PC-9 (cell line): ENCODE data around the gene ACOXL. TPM values are rescaled to one million over a fixed set of nuclear protein-coding genes. Genes with fewer than 3 reads are reported as not detected.

Experiments
- BruUV-seq: library from RNA; stranded (reverse); fragments of 400-500 nt; replicated peaks from 2 replicates; lab custom pipeline; 2021; lab: Mats Ljungman, UMichigan
- CTCF ChIA-PET: fragments of 300-600 bp; sonication (Branson Sonifier 250); formaldehyde crosslinking; loops from one replicate; lab custom pipeline; 2022; ENCODE audit warnings: antibody characterized with exemption; lab: Charles Lee
- POLR2A ChIA-PET: fragments of 300-600 bp; sonication (Branson Sonifier 250); formaldehyde crosslinking; loops from one replicate; lab custom pipeline; 2022; ENCODE audit warnings: antibody characterized with exemption; ENCODE audit not compliant: unreplicated experiment; lab: Charles Lee
- DNase-seq, 2 experiments: peaks; one replicate each; pipeline versions ENCODE4 v3.0.0 to v3.0.0-alpha.2; 2015 to 2022; ENCODE audit warnings: mixed read lengths in 1 of 2
- H2AFZ ChIP-seq: fragments of 200-600 bp; sonication (generic); 2 replicates; pipeline ENCODE4 v1.8.1; 2017; ENCODE audit warnings: antibody characterized with exemption
- H3F3A ChIP-seq: fragments of 200-600 bp; sonication (generic); 2 replicates; pipeline ENCODE4 v1.8.1; 2017; ENCODE audit warnings: antibody characterized with exemption, mild to moderate bottlenecking, low read depth; ENCODE audit not compliant: insufficient read depth
- H3K27ac ChIP-seq: fragments of 200-600 bp; sonication (generic); 2 replicates; pipeline ENCODE4 v1.6.1; 2016; ENCODE audit warnings: mixed run types
- H3K27me3 ChIP-seq: fragments of 200-600 bp; sonication (generic); 2 replicates; pipeline ENCODE4 v1.6.1; 2016; ENCODE audit warnings: low read depth, mixed run types; ENCODE audit not compliant: insufficient read depth
- H3K36me3 ChIP-seq: fragments of 200-600 bp; sonication (generic); 2 replicates; pipeline ENCODE4 v1.6.1; 2016; ENCODE audit warnings: low read depth, mixed run types
- H3K4me1 ChIP-seq: fragments of 200-600 bp; sonication (generic); replicated peaks from 2 replicates; pipeline ENCODE4 v1.6.1; 2016; ENCODE audit warnings: mixed run types; ENCODE audit not compliant: insufficient read depth
- H3K4me2 ChIP-seq: fragments of 200-600 bp; sonication (generic); 2 replicates; pipeline ENCODE4 v1.6.1; 2017; ENCODE audit warnings: mixed run types
- H3K4me3 ChIP-seq: fragments of 200-600 bp; sonication (generic); 2 replicates; pipeline ENCODE4 v1.6.1; 2016; ENCODE audit warnings: mixed run types
- H3K79me2 ChIP-seq: fragments of 200-600 bp; sonication (generic); 2 replicates; pipeline ENCODE4 v1.6.1; 2017; ENCODE audit warnings: low read depth, mixed run types
- H3K9me2 ChIP-seq: fragments of 200-600 bp; sonication (generic); 2 replicates; pipeline ENCODE4 v1.8.1; 2017; ENCODE audit warnings: mild to moderate bottlenecking; ENCODE audit not compliant: insufficient read depth
- H3K9me3 ChIP-seq: fragments of 200-600 bp; sonication (generic); 2 replicates; pipeline ENCODE4 v1.8.1; 2016; ENCODE audit warnings: low read depth; ENCODE audit not compliant: insufficient read depth
- H4K20me1 ChIP-seq: fragments of 200-600 bp; sonication (generic); 2 replicates; pipeline ENCODE4 v1.8.1; 2017; ENCODE audit not compliant: insufficient read depth
- CTCF ChIP-seq: fragments of 200-600 bp; sonication (generic); conservative IDR thresholded peaks from 2 replicates; pipeline ENCODE4 v1.6.1; 2017; ENCODE audit warnings: mixed run types, antibody characterized with exemption, mild to moderate bottlenecking, moderate library complexity
- EZH2 ChIP-seq: fragments of 200-600 bp; sonication (generic); IDR thresholded peaks from 2 replicates; pipeline ENCODE4 v1.8.0; 2017; ENCODE audit warnings: antibody characterized with exemption, low read depth
- intact Hi-C: fragments of 100-400 bp; cut with micrococcal nuclease; formaldehyde crosslinking; loops from one replicate; pipeline ENCODE4 v1.10.0; 2022; ENCODE audit not compliant: unreplicated experiment
- total RNA-seq: library from RNA; stranded (reverse); gene quantifications from 2 replicates; pipeline ENCODE4 v1.2.3, GENCODE V29; 2021

ACOXL gene
- total RNA-seq, 1 experiment from 2014 or later, result 10.7 TPM

DNA sequence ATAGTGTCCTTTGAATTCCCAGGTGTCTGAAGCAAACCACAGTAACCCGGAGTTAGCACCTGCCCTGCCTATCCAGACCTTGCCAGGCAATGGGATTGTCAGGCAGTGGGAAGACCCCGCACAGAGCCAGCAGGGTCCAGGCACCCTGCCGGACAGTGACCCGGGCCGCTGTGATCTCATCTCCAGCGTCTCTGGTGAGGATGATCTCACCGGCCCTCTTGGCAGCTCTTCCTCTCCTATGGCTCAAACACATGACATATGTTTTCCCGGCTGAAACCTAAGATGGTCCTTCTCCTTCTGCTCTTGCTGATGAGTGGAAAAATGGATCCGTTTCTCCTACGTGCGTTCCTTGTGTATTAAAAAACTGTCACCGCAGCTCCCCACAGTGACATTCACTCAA lies 75.1 kb downstream of the ACOXL start:
- H3F3A ChIP-seq, result no peaks in the 10 kb centered on the region
- POLR2A ChIA-PET, result no interaction called here

GRCh38 chr2:110810404-110810803 lies 78.0 kb downstream of the ACOXL start:
- H3K27ac ChIP-seq, result no peak overlapping the region
- H3K9me3 ChIP-seq, result no peaks in the 10 kb centered on the region
- H3K4me2 ChIP-seq, result no peak overlapping the region
- no peak for TF ChIP-seq CTCF
- H3K4me1 ChIP-seq, result no peaks in the 10 kb centered on the region
- POLR2A ChIA-PET, result no interaction called here
- H4K20me1 ChIP-seq, result no peaks in the 10 kb centered on the region
- BruUV-seq, result no TSS peak
- H3K4me3 ChIP-seq, result no peak overlapping the region
- H2AFZ ChIP-seq, result no peak overlapping the region
- H3K27me3 ChIP-seq, result no peaks in the 10 kb centered on the region
- H3F3A ChIP-seq, result no peaks in the 10 kb centered on the region
- intact Hi-C loops, result no loop called here
- CTCF ChIA-PET, result no interaction called here
- H3K79me2 ChIP-seq, result no peaks in the 10 kb centered on the region
- no peaks in the 10 kb centered on the region for H3K36me3 ChIP-seq
- H3K9me2 ChIP-seq, result no peaks in the 10 kb centered on the region
- no peak for DNase-seq

More for the DNA sequence above, 75.1 kb downstream of the ACOXL start:
- no peak for TF ChIP-seq CTCF
- no peaks in the 10 kb centered on the region for H3K4me1 ChIP-seq
- H3K27me3 ChIP-seq, result no peaks in the 10 kb centered on the region
- H2AFZ ChIP-seq, result no peak overlapping the region
- no peak overlapping the region for H3K27ac ChIP-seq
- intact Hi-C loops, result no loop called here
- BruUV-seq, result no TSS peak
- DNase-seq, result no peak
- H3K9me3 ChIP-seq, result no peaks in the 10 kb centered on the region
- H3K79me2 ChIP-seq, result no peaks in the 10 kb centered on the region
- no peaks in the 10 kb centered on the region for H3K9me2 ChIP-seq
- H3K4me2 ChIP-seq, result no peak overlapping the region
- CTCF ChIA-PET, result no interaction called here
- no peaks in the 10 kb centered on the region for H4K20me1 ChIP-seq
- H3K4me3 ChIP-seq, result no peak overlapping the region
- no peaks in the 10 kb centered on the region for H3K36me3 ChIP-seq

- no TSS peak for BruUV-seq
- Histone ChIP-seq H3K9me3 (no peaks in the 10 kb centered on the region), H2AFZ (no peak overlapping the region), H3K9me2 (no peaks in the 10 kb centered on the region), H3K27me3 (no peaks in the 10 kb centered on the region), H3K36me3 (0 out of 2 replicates have a peak, but pooled peaks cover 3% of the 10 kb centered on the region), H3K4me2 (no peak overlapping the region), H3K79me2 (no peaks in the 10 kb centered on the region), H3K27ac (no peak overlapping the region), H4K20me1 (no peaks in the 10 kb centered on the region), H3F3A (no peaks in the 10 kb centered on the region), H3K4me3 (no peak overlapping the region), H3K4me1 (no peaks in the 10 kb centered on the region)
- TF ChIP-seq EZH2 (no peak), CTCF (no peak)
- intact Hi-C loops, result loop anchor here (1.0 kb wide), 1 partner anchor 307 kb away; the partner anchor contains the start of gene BCL2L11
- ChIA-PET CTCF (interaction anchor here (0.6 kb wide), 1 partner anchor 305 kb away, joined by 3 read pairs; no protein-coding TSS in a partner anchor), POLR2A (no interaction called here)
- DNase-seq, result no peak
Measured at GRCh38 chr2:110812726-110813645, 80.6 kb downstream of the ACOXL start.
